ENCODE results near the gene TBC1D3B. TPM values are rescaled to one million over a fixed set of nuclear protein-coding genes. Genes with fewer than 3 reads are reported as not detected.
"Not testable (repeated sequence)": the region's sequence is repeated elsewhere in the genome, so short reads cannot be mapped to it uniquely, and the experiment has no call there.

Gene TBC1D3B
- total RNA-seq, 1 donor from 2014 or later, result 9.8 TPM

DNA sequence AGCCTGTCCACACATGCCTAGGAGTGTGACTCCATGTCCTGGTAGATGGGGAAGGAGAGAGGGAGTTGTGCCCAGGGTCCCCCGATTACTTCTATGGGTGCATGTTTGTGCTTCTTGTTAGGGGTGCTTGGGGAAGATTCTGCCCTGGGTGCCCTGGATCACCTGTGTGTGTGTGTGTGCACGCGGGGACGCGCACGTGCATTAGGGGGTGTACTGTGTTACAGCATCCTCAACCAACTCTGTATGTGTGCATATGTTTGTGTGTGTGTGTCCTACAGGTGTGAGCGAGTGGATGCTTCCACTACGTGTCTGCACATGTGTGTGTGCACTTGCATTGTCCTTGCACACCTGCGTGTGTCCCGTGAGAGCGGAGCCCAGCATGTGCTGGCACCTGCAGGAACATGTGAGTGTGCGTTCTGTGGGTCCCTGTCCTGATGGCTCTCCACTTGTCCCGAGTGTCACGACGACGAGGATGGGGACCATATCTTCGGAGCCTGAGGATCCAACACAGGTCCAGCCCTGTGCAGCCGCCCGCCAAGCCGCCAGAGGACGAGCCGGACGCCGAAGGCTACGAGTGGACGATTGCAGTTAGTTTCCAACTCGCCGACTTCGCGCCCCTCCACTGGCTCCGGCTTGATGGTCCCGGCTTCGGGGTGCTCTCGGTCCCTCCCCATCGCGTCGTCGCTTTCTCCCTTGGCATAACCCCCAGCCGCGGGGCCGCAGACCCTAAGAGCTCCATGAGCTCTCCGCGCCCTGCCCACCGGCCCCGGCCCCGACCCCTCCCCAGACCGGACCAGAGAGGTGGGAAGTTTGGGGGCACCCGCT is 6.0 kb upstream of the TBC1D3B start:
- intact Hi-C loops (cut with micrococcal nuclease), result no loop called here

DNA sequence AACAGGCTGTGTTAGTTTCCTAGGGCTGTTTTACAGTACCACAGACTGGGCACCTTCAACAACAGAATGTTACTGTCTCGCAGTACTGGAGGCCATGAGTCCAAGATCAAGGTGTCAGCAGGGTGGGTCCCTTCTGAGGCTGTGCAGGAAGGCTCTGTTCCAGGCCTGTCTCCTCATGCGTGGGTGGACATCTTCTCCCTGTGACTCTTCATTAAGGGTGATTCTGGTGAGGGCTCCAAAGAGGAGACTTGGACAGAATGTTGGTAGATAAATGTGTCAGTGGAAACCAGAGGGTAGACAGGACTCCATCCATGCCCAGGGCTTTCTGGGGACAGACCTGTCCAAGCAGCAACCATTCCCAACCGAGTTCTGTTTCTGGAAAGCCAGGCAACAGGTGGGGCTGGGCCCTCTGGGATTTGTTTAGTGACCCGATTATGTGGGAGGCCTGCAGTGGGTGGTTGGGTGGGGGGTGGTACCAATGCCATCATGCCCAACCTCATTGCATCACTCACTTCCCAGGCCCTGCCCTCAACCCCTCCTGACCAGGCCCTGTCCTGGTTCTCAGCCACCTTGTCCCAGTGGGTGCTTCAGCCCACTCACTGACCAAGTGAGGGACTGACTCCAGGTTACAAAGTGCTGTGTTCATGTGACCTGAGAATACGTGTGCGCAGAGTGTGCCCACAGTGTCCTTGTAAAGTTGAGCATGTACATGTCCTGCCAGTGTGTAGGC is 5.2 kb upstream of the TBC1D3B start:
- intact Hi-C loops (cut with micrococcal nuclease), result not testable (repeated sequence)

DNA sequence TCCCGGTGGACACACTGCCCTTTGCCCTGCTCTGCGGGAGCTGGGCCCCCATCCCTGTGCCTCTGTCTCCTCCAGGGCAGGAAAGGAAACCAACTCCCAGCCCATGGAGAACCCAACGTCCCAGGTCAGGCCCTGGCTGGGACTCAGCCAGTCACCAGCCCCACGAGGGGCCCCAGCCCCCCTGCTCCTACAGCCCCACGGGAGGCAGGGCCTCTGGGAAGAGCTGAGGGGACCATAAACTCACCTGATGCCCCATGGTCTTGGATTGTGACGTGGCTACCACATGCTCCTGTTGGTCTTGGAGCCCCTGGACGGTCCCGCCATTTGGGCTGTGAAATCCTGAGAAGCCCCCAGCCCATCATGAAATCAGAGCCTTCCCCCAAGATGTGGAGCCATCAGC is 7.6 kb downstream of the TBC1D3B start:
- intact Hi-C loops (cut with micrococcal nuclease), result not testable (repeated sequence)

DNA sequence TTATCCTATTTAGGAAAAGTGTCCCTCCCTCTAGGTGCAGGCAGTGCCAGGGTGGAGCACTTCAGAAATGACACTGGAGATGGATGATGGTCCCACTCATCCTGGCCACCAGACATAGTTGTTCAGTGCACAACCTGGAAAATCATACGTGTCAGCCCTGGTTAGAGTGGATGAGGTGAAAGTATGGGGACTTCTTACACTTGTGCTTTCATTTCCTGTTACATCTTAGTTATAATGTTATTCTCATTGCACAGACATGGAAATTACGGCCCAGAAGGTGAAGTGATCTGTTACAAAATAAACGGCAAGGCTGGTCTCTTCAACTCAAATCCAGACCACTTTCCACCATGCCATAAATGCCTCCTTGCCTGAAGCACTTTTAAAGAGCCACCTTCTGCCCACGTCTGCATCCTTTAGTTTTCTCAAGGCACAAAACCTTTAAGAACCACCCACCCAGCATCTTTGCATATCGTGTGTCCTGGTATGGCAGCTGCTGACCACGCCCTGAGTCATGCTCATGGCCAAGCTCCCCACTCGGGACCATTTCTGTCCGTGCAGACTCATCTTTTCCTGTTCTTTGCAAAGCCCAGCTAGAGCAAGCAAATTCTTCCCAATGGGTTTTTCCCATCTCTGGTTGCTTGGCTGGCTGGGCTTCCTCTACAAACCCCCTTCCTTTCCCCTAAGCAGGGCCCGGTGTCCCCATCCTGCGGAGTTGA is 22.4 kb downstream of the TBC1D3B start:
- intact Hi-C loops (cut with micrococcal nuclease), result no loop called here

DNA sequence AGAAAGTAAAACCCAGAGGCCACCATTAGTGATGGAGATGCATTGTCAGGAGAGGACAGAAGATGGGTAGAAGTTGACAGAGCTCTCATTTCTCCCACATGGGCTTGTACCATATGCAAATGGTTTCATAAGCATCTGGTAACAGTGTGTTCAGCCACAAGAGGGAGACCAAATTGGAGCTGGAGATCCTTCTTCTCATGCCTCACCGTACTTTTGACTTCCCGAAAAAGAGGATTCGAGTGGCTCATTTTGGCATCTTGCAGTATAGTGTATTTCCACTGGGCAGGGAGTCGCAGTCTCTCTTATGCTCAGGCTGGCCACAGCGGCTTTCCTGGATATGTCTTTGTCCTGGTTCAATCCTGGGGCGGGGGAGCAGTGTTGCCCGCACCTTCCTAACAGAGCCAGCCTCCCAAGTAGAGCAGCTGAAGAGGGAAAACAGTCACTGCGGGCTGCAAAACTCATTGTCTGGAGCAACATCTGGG is 23.8 kb downstream of the TBC1D3B start:
- intact Hi-C loops (cut with micrococcal nuclease), result no loop called here

DNA sequence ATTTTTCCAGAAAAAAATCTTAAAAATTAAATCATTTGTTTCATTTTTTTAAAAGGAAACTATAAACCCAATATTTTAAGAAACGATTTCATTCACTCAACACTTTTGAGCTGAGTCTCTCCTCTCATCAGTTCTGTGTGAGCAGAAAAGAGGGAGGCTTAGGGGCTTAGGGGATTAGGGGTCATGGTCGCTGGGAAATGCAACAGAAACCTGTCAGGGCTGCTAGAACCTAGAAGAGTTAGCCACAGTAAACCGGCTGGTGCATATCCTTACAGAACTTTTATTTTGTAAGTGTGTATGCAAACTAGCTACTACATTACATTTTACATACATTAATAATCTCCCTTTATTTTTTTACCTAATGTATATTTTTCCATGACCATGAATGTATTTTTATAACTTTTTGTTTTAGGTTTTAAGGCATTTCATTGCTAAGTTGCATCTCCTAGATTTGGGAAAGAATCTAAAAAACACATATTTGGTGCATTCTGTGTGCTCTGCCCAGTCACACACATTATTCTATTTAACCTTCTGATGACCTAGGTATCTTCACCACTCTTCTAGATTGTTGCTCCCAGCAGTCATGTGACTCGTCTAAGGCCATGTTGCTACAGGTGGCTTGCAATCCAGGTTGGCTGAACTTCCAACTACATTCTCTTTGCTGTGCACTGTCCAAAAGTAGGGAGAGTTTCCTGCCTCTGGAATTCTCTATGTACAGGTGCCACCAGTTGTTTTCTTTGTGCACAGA is 24.4 kb downstream of the TBC1D3B start:
- intact Hi-C loops (cut with micrococcal nuclease), result no loop called here

- intact Hi-C loops (cut with micrococcal nuclease), result loop anchor here (2.0 to 10.0 kb wide), 2 partner anchors 45 to 181 kb away; partner anchors contain the start of genes CCL3L1 and CCL3L3
These were observed 27.1 kb downstream of the TBC1D3B start for GRCh38 chr17:36149296-36149820.

- intact Hi-C loops (cut with micrococcal nuclease), result loop anchor here (2.0 to 10.0 kb wide), 2 partner anchors 46 to 180 kb away; partner anchors contain the start of genes CCL3L1 and CCL3L3
These were observed 27.7 kb downstream of the TBC1D3B start for GRCh38 chr17:36148559-36149295.

DNA sequence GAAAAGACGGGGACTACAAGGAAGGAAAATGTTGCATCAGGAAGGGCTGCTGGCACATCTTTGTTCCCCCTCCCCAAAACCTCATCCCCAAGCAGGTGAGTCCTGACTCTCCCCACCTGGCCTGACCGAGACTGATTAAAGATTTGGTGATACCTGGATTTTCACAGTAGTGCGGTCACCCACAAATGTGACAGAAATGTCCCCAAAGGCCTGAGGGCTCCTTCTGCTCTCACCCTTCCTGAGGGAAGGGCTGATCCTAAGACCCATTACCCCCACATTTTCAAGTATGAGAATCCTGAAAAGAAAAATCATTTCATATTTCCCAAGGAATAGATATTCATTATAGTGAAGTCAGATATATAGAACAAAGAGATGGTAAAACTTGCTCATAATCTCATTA is 28.8 kb downstream of the TBC1D3B start:
- intact Hi-C loops (cut with micrococcal nuclease), result loop anchor here (10.0 kb wide), 1 partner anchor 47 kb away; the partner anchor contains the start of genes CCL3L1 and CCL3L3

- intact Hi-C loops (cut with micrococcal nuclease), result loop anchor here (10.0 kb wide), 1 partner anchor 50 kb away; the partner anchor contains the start of genes CCL3L1 and CCL3L3
These were observed 31.3 kb downstream of the TBC1D3B start for GRCh38 chr17:36144981-36145729.

- intact Hi-C loops (cut with micrococcal nuclease), result loop anchor here (10.0 kb wide), 1 partner anchor 51 kb away; the partner anchor contains the start of genes CCL3L1 and CCL3L3
These were observed 32.4 kb downstream of the TBC1D3B start for GRCh38 chr17:36144014-36144413.

- intact Hi-C loops (cut with micrococcal nuclease), result loop anchor here (10.0 kb wide), 1 partner anchor 52 kb away; the partner anchor contains the start of genes CCL3L1 and CCL3L3
These were observed 33.6 kb downstream of the TBC1D3B start for GRCh38 chr17:36142806-36143205.

DNA sequence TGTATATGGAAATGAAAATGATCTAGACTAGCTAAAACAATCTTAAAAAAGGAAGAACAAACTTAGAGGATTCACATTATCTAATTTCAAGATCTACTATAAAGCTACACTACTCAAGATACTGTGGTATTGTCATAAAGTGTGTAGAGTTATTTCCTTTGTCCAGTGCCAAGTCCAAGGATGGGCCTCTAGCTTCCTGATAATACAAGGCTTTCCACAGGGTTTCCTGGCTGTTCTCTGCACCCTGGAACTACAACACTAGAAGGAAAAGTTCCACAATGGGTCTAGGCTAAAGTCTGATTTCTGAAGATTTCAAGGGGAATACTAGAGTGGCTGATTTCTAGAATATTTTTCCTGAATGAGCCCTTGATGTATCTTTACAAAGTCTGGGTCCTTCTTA is 34.2 kb downstream of the TBC1D3B start:
- intact Hi-C loops (cut with micrococcal nuclease), result loop anchor here (10.0 kb wide), 1 partner anchor 53 kb away; the partner anchor contains the start of genes CCL3L1 and CCL3L3

DNA sequence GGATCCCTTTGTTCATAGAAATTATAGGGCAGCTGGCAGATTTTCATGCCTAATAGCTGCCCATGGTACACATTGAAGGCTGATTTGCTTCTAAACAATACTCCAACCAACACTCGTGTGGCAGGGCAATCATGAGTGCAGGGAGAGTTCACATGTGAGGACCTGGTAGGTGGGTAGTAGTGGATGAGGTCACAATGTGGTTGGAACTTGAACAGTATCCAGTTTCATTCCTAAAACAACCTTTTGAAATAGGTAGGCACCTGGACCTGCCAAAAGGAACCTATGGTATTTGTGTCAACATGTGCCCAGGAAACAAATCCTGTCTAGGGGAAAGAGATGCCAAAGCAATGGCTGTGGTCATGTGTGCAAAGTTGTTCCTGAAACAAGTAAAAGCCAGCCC is 40.0 kb downstream of the TBC1D3B start:
- intact Hi-C loops (cut with micrococcal nuclease), result no loop called here

DNA sequence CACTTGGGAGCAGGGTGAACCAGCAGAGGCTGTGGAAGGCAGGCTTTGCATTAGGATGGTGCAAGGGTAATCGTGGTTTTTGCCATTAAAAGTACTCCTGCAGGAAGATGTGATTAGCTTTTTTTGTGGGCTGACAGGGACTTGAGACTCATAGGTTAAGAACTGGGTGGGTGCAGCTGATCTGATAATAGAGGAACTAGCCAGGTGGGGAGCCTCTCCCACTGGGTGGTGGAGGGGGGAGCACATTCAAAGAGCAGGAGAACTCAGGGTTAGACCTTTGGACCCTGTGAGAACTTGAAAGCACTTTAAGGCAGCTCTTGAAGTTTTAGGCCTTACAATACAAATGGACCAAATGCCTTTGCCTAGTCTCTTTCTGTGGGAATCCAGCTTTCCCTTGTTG is 40.4 kb downstream of the TBC1D3B start:
- intact Hi-C loops (cut with micrococcal nuclease), result no loop called here

DNA sequence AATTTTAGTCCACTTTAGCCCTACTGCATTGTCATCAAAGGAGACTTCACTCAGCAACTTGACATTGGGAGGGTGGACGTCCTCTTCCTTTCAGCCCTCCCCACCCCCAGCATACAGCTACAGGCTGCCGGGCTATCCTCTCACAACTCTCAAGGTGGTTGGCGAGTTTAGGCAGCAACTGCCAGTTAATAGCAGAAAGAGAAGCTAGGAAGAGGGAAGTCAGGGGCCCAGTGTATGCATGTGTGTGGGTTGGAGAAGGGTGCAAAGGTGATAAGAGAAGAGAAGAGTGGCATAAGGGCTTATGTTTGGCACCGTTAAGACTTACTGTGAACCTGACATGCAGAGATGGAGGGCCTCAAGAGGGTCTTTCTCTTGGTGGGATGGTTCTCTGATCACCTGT is 41.0 kb downstream of the TBC1D3B start:
- intact Hi-C loops (cut with micrococcal nuclease), result no loop called here

- intact Hi-C loops (cut with micrococcal nuclease), result no loop called here
These were observed 42.7 kb downstream of the TBC1D3B start for GRCh38 chr17:36133602-36134236.

- intact Hi-C loops (cut with micrococcal nuclease), result no loop called here
These were observed 44.0 kb downstream of the TBC1D3B start for GRCh38 chr17:36132421-36132831.

Measured in T-helper 2 cell treated with Interferon-gamma antibody and Interleukin-4, amounts not matched to agents 100 ng/mL and 5 ng/mL, for 36 hours (primary cell).